Measurements from ENCODE around the gene LEPROT.

DNA sequence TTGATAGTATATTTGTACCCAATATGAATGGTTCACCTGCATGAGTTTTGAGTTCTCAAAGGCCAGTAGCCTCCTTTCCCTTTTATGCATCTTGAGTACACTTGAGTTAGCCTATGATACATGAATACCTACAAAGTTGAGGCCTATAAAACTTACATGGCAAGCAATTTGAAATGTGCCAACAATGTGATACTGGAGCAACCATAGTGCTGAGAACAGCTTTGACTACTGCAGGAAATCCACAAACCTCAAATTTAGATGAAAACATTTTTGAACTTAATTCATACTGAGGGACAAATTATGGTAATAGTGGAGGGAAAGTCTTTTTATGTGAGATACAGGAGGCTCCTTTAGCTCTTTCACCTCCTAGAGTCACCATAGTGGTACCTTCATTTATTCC is 37.4 kb downstream of the LEPROT start:
- TF ChIP-seq CTCF (IDR thresholded peaks at IDR 0.05; ENCODE audit: poor library complexity, severe bottlenecking): no peak
- TF ChIP-seq POLR2AphosphoS5 (IDR thresholded peaks at IDR 0.05): no peak
- TF ChIP-seq TAF1 (IDR thresholded peaks at IDR 0.05; ENCODE audit: low read depth): no peak
- TF ChIP-seq EP300 (conservative IDR thresholded peaks at IDR 0.05; ENCODE audit: poor library complexity, severe bottlenecking): no peak
- TF ChIP-seq RAD21 (conservative IDR thresholded peaks at IDR 0.05): no peak
- TF ChIP-seq EZH2 (IDR thresholded peaks at IDR 0.05; ENCODE audit: borderline replicate concordance, insufficient read depth, low read length, poor library complexity, severe bottlenecking): no peak
- no peak for TF ChIP-seq SMC3 (conservative IDR thresholded peaks at IDR 0.05; ENCODE audit: poor library complexity)
- TF ChIP-seq, protein P1, sequence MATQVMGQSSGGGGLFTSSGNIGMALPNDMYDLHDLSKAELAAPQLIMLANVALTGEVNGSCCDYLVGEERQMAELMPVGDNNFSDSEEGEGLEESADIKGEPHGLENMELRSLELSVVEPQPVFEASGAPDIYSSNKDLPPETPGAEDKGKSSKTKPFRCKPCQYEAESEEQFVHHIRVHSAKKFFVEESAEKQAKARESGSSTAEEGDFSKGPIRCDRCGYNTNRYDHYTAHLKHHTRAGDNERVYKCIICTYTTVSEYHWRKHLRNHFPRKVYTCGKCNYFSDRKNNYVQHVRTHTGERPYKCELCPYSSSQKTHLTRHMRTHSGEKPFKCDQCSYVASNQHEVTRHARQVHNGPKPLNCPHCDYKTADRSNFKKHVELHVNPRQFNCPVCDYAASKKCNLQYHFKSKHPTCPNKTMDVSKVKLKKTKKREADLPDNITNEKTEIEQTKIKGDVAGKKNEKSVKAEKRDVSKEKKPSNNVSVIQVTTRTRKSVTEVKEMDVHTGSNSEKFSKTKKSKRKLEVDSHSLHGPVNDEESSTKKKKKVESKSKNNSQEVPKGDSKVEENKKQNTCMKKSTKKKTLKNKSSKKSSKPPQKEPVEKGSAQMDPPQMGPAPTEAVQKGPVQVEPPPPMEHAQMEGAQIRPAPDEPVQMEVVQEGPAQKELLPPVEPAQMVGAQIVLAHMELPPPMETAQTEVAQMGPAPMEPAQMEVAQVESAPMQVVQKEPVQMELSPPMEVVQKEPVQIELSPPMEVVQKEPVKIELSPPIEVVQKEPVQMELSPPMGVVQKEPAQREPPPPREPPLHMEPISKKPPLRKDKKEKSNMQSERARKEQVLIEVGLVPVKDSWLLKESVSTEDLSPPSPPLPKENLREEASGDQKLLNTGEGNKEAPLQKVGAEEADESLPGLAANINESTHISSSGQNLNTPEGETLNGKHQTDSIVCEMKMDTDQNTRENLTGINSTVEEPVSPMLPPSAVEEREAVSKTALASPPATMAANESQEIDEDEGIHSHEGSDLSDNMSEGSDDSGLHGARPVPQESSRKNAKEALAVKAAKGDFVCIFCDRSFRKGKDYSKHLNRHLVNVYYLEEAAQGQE (IDR thresholded peaks at IDR 0.05; ENCODE audit: borderline replicate concordance): no peak

Measured in neural cell (in vitro differentiated cells).